NCI-H1048 (cell line): ENCODE data around the gene SLC25A33.
"Not testable (repeated sequence)": the region's sequence is repeated elsewhere in the genome, so short reads cannot be mapped to it uniquely, and the experiment has no call there.

Source experiments
- DNase-seq: peaks from one replicate; lab custom pipeline; 2025; lab: John Stamatoyannopoulos, UW

The SLC25A33 gene

DNA sequence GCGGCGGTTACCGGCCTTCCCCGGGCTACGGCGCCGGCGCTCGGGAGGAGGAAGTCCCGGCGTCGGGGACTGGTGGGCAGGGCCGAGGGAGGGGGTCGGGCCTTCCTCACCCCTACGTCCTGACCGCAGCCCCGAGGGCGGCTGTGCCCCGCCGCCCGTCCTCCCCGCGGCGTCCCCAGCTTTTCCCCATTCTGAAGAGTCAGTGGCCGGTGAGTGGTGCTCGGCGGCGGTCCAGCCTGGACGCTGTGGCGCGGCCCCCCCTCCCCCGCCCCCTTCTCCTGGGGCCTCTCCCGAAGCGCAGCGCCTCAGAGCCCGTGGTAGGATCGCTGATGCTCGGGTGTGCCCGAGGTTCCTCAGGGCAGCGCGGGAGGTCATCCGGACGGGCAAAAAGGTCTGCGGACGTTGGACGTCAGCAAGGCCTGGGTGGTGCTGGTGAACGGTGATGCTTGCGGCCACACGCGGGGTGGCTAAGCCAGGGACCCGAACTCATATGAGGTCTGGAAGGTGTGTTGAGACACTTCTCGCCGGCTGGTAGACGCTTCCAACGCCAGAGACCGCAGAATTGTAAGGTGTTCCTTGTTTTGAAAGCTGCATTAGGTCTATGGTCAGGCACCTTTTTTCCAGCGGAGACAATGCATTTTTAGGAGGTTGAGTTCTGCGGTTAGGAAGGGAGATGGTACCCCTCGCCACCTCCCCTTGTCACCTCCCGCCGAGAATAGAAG is 725 bp downstream of the SLC25A33 start:
- DNase-seq: no peak

DNA sequence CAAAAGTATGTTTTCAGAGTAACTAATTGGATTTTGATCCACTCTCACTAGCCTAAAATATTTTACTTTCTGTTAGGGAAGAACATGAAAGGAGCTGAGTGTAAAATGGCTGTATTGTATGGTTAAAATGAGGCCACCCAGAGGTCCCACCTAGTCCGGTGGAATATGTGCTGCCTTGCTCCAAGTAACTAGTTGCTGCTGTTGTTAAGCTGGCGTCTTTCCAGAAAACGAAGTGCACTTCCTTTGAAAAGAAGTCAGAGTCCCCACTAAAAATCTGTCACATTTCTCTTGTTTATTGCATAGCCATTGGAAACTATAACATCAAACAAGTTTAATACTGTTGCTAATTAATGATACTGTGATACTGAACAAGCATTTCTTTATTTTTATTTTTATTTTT is 3.2 kb downstream of the SLC25A33 start:
- no peak for DNase-seq

DNA sequence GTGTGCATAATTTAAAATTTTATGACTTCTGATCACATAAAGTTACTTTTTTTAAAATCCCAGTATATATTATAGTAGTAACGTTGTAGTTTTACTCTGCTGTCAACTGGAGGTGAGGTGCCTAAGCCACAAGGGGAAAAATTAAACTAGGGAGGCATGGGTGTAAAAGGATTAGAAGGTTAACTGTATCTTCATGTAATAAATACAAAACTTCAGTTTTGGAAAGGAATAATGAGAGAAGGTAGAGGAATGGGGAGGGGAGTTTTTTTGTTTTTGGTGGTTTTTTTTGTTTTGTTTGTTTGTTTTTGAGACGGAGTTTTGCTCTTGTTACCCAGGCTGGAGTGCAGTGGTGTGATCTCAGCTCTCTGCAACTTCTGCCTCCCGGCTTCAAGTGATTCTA is 5.7 kb downstream of the SLC25A33 start:
- no peak for DNase-seq

DNA sequence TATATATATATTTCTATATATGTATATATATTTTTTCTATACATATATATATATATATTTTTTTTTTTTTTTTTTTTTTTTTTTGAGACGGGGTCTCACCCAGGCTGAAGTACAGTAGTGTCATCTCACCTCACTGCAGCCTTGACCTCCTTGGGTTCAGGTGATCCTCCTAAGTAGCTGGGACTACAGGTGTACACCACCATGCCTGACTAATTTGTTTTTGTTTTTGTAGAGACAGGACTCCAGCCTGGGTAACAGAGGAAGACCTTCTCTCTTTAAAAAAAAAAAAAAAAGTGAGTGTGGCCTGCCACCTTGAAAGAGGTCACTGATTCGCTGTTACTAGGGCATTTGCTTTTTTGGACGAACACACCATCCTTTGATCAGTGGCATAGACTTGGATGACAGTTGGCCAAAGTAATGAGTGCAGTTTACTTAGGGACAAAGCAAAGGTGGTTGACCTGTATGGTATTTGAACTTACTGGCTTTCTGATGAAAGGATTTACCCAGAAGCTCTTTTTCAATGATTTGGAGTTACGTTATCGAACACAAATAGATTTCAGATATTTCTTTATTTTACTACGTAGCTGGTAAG is 10.8 kb downstream of the SLC25A33 start:
- DNase-seq: no peak

DNA sequence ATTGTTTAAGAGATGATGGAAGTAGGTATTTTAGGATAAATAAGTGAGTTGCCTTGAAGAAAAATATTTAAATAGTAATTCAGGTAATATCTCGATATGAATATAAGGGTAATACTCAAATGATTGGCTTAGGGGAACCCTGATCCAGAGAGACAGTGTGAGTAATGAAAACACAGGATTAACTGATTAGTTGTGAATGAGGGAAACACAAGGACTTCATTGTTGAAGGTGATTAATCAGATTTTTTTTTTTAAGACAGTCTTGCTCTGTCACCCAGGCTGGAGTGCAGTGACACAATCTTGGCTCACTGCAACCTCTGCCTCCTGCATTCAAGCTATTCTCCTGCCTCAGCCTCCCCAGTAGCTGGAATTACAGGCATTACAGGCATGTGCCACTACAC is 12.7 kb downstream of the SLC25A33 start:
- no peak for DNase-seq

DNA sequence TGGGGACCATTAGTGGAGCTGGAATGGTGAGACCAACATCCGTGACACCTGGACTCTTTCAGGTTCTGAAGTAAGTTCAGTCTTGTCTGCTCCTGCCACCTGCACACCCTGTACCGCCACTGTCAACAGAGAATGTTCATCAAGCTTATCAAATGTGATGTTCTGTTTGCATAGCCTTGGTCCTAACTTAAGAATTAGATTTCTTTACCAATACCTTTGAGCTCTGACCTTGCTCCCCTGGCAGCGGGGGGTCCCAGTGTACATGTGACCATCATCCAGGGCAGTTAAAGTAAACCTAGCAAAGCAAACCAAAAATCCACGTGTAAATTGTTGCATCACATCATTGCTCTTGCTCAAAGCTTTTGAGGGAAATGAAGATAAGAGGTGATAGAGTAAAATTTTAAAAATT is 14.5 kb downstream of the SLC25A33 start:
- no peak for DNase-seq

DNA sequence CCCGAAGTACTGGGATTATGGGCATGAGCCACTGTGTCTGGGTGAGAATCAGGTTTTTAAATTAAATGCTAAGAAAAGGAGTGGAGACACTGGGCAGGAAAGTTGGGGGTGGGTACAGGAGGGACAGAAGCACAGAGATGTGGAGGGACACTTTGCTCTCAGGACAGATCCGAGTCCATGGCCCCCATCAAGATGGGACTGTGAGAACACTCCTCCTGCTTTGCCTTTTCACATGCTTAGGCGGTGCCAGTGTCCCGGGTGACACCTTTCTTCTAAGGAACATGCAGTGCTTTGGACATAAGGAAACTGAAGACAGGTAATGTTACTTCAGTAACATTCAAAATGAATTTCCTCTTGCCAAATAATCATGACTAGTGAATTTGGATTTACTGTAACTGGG is 16.7 kb downstream of the SLC25A33 start:
- DNase-seq: no peak

DNA sequence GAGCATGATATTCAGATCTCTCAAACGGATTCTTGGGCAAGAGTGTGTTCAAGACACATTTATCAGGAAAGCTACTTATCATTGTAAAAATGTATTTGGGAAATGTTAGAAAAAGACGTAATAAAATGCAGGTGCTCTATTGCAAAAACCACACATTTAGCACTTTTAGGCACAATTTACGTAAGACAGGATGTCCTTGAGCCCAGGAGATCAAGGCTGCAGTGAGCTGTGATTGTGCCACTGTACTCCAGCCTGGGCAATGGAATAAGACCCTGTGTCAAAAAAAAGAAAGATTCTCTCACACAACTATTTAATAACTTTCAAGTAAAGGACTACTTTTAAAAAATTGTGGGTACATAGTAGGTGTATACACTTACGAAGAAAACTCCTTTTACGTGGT is 18.4 kb downstream of the SLC25A33 start:
- DNase-seq: no peak

DNA sequence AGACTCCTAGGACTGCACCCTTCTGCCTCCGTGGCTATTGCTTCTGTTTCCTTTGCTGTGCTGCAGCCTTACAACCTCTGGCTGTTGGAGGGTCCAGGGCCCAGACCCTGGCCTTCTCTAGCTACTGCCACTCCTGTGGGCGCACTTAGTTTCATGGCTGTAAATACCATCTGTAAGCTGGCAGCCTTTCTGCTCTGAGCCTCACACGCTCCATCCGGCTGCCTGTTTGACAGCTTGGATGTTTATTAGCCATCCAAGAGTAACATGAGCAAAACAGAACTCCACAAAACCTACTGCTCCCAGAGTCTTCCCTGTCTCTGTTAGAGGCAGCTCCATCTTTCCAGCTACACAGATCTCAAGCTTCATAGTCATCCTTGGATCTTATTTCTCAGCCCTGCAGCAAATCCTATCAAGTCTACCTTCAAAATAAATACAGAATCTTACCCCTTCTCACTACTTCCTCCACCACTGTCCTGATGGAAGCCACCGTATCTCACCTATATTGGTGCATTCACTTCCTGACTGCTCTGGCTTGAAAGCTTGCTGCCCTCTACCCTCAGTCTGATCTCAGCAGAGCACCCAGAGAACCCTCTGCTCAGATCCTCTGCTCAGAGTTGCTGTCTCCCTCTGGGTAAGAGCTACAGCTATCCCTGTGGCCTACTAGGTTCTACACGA is 19.1 kb downstream of the SLC25A33 start:
- DNase-seq: no peak

DNA sequence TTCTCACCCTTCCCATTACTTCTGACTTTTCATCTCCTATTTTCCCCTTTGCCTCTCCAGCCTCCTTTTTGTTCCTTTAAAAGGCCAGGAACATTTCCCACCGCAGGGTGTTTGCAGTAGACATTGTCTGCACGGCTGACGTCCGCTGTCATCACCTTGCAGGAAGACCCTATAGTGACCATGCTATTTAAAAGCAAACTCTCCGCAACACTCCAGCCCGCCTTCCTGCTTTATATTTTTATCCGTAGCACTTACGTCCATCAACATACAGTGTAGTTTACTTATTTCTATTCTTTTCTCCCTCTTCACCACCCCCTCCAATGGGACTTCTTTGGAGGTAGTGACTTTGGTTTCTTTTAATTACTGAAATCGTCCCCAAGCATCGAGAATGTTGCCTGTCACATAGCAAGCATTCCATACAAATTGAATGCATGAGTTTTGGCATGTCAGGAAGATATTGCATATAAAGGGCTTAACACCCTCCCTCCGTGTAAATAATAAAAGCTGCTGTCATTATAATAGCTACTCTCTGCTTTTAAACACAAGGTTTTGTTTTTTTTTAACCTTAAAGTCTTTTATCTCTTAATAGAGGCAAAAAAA is 19.8 kb downstream of the SLC25A33 start:
- no peak for DNase-seq

DNA sequence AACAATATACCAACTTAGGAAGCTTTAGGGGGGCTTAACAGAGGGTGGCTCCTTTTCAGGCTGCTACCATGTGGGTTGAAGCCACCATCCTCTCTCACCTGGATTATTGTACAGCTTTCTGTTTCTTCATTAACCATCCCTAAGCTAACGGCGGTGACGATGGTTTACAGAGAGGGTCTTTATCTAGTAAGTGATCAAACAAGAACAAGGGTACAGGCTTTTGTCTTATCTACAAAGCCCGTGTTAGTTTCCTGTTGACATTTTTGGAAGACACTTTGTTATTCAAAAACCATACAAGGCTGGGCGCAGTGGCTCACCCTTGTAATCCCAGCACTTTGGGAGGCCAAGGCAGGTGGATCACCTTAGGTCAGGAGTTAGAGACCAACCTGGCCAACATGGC is 20.4 kb downstream of the SLC25A33 start:
- DNase-seq: no peak

DNA sequence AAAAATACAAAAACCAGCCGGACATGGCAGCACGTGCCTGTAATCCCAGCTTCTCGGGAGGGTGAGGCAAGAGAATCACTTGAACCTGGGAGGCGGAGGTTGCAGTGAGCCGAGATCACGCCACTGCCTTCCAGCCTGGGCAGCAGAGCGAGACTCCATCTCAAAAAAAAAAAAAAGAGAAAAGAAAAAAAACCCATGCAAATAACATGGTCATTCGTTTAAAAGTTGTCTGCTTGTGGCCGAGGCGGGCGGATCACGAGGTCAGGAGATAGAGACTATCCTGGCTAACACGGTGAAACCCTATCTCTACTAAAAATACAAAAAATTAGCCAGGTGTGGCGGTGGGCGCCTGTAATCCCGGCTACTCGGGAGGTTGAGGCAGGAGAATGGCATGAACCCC is 20.8 kb downstream of the SLC25A33 start:
- DNase-seq: not testable (repeated sequence)

DNA sequence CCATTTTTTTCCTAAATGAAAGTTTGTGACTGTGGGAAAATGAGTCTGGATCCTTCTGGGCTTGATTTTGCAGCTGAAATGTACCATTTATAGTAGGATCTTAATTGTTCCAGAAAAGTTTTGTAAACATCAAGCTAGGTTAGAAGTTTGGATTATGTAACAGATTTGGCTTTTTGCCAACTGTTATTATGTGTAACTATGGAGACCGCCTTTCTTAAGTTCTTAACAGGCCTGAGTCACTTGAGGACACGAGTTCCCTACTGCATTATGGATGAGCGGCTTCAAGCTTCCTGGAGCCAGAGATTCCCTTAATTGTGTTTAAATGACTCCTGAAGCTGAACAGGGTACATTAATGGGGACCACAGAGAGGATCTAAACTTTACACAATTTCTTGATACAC is 22.2 kb downstream of the SLC25A33 start:
- DNase-seq: peak; percentile 64

DNA sequence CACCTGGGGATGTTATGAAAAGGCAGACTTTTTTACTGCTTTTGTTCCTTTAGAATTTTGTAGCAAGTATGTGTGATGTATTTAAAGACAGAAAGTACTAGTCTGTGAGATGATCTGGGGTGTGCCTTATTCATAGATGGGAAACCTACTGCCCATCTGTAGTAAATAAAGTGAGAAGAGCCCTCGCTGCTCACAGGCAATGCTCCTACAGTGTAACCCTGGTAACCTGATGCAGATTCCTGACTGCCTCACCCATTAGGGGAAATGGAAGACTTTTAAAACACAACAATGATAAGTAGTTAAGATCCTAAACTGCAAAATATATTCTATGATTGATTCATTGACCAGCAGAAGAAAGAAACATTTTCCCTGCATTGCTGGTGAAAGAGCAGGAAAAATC is 30.0 kb downstream of the SLC25A33 start:
- no peak for DNase-seq

DNA sequence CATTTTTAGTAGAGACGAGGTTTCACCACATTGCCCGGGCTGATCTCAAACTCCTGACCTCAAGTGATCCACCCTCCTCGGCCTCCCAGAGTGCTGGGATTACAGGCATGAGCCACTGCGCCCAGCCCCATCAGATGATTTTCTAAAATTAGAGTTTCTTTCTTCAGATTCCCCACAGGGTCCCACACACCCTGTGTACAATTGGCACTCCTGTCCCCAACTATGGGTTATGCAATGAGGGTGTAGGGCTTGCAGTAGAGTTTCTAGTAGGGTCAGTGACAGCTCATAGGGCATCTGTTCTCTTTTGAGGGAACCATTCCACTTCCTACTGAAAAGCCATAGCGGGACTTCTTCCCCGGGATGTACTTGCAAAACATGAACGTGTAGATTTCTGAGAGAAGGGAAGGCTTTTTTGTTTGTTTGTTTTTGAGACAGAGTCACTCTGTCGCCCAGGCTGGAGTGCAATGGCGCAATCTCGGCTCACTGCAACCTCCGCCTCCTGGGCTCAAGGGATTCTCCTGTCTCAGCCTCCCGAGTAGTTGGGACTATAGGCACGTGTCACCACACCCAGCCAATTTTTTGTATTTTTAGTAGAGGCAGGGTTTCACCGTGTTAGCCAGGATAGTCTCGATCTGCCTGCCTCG is 31.7 kb downstream of the SLC25A33 start:
- DNase-seq: not testable (repeated sequence)

DNA sequence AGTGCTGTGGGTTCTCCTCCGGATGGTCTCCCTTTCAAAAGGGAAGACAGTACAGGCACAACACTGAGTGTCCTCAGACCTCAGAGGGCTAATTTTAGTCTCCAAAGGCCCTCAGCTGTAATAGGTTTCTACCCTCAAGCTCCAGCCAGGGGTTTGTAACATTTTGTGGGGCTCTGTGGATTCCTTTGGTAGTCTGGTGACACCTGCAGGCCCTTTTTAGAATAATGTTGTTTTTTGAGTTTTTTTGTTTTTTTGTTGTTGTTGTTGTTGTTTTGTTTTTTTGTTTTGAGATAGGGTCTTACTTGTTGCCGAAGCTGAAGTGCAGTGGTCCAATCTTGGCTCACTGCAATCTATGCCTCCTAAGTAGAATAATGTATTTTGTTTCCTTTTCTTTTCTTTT is 34.5 kb downstream of the SLC25A33 start:
- no peak for DNase-seq

DNA sequence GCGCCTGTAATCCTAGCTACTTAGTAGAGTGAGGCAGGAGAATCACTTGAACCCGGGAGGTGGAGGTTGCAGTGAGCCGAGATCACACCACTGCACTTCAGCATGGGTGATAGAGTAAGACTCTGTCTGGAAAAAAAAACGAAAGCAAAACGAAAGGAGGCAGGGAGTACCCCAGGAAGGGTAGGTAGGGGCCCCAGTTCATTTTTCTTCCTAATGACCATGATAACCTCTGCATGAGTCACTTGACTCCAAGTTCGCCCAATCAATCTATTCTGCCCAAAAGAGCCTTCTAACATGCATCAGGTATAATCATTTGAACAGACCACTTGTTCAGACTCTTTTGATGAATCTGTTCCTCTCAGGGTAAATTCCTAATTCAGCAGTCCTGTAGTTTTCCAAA is 36.2 kb downstream of the SLC25A33 start:
- DNase-seq: no peak

DNA sequence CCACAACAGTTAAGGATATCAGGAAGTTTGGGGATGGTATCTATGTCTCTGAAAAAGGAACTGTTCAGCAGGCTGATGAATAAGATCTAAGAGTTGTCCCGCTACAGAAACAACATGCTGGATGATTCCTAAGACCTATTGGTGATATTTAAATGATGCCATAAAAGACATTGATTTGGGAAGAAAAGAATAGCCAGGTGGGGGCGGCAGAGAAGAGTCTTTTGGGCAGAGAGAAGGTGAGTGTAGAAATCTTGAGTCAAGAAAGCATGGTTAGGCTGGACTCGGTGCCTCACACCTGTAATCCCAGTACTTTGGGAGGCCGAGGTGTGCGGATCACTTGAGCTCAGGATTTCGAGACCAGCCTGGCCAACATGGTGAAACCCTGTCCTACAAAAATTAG is 37.6 kb downstream of the SLC25A33 start:
- no peak for DNase-seq

DNA sequence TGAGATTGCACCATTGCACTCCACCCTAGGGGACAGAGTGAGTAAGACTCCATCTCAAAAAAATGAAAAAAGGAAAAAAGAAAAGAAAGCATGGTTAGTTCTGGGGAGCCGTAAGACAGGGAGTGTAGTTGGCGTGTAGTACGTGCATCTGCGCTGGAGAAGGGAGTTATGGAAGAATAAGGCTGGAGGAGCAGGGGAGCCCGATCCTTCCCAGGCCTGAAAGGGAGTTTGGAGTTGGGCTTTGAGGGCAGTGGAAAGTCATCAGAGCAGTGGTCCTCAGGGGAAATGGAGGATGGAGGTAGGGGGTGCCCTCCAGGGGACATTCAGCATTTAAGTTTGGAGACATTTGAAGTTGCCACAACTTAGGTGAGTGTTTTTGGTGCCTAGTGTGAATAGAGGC is 38.2 kb downstream of the SLC25A33 start:
- no peak for DNase-seq

DNA sequence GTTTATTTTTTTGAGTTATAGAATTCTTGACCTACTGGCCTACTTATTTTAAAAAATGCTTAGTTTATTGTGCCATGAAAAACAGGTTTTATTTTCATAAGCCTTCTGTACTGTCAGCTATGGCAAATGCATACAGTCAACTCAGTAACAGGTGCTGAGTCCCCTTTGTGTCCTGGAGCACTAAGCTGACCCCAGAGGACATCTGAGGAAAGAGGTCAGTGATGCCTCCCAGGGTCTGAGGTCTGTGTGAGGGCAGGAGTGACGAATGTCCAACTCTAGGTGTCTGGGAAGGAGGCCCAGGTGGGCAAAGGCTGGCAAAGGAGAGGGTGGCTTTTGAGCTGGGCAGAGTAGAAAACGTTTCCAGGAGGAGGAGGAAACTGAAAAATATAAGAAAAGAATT is 41.7 kb downstream of the SLC25A33 start:
- no peak for DNase-seq

DNA sequence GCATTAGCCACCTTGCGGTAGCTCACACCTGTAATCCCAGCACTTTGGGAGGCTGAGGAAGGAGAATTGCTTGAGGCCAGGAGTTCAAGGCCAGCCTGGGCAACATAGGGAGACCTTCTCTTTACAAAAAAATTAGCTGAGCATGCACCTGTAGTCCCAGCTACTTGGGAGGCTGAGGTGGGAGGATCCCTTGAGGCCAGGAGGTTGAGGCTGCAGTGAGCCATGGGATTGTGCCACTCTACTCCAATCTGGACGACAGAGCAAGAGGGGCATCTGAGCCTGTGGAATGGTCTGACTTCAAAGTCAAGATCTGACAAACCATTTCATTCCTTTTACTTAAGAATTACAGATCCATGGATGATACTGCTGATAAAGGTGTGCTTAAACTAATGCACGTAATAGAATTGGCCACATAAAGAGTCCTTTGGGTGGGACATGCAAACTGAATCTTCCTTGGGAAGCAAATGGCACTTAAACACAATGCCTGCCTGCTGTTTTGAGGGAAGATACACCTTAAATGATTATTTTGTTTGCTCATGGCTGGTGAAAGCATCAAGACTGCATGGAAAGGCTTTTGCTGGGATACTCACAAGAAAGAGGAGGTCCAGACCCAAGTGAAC is 47.0 kb downstream of the SLC25A33 start:
- no peak for DNase-seq

DNA sequence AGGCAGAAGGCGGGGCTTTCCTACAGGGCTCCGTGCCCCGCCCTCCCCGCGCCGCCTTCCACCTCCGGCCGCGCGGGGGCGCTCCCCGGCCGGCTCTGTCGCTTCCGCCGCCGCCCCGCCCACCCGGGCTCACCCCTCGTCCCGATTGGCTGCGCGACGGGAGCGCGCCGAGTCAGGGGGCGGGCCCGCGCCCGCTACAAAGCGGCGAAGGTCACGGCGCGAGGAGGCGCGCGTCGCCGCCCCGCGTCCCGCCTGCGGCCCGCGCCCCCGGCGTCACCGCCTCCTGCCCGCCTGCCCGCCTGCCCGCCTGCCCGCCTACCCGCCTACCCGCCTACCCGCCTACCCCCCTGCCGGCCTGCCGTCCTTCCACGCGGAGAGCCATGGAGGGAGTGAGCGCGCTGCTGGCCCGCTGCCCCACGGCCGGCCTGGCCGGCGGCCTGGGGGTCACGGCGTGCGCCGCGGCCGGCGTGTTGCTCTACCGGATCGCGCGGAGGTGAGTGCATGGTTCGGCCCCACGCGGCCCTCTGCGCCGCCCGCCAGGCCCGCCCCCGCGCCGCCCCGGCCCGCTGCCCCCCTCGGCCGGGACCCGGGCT is 49.4 kb downstream of the SLC25A33 start, which contains the start of gene TMEM201:
TSS of gene TMEM201 (plus strand) at position 361 of the 593 bp plus-strand sequence. CDS start at position 381, 20 bp downstream.
- peak; percentile 88 for DNase-seq
